GM12874 (cell line): ENCODE measurements around the gene PPP2R3B.

ENCODE experiments used
- CTCF ChIP-seq: IDR thresholded peaks from 2 replicates; pipeline ENCODE4 v1.5.1; 2011; ENCODE audit warnings: low read depth, mild to moderate bottlenecking, control low read depth, low read length, moderate library complexity; ENCODE audit not compliant: insufficient read depth

The PPP2R3B gene

GRCh38 chrX:384861-385260 lies 1.8 kb downstream of the PPP2R3B start:
- TF ChIP-seq CTCF, result no peak

GRCh38 chrX:378443-378842 lies 8.3 kb downstream of the PPP2R3B start:
- no peak for TF ChIP-seq CTCF

GRCh38 chrX:375181-376036 lies 11.3 kb downstream of the PPP2R3B start:
- no peak for TF ChIP-seq CTCF

- no peak for TF ChIP-seq CTCF
Observed at GRCh38 chrX:374596-374995, 12.1 kb downstream of the PPP2R3B start.

- TF ChIP-seq CTCF, result no peak
Observed at GRCh38 chrX:373641-374471, 12.9 kb downstream of the PPP2R3B start.

- no peak for TF ChIP-seq CTCF
Observed at GRCh38 chrX:372856-373640, 13.7 kb downstream of the PPP2R3B start.

- TF ChIP-seq CTCF, result no peak
Observed at GRCh38 chrX:371907-372306, 14.8 kb downstream of the PPP2R3B start.
